Mucosa of rectum (tissue), 2 donors: Measurements from ENCODE around the gene NLGN4X.

Experiments
- H3K27ac ChIP-seq, 2 donors: one replicate each; pipeline ENCODE4 v1.7.0; 2013; ENCODE audit warnings: inconsistent platforms in 2 of 2, low read depth in 2 of 2, low read length in 2 of 2
- H3K27me3 ChIP-seq, 2 donors: one replicate each; pipeline ENCODE4 v1.7.0; 2013; ENCODE audit warnings: low read length in 2 of 2; ENCODE audit not compliant: control insufficient read depth in 2 of 2, insufficient read depth in 2 of 2
- H3K36me3 ChIP-seq, 2 donors: one replicate each; pipeline ENCODE4 v1.7.0; 2013; ENCODE audit warnings: low read length in 2 of 2; ENCODE audit not compliant: control insufficient read depth in 2 of 2, insufficient read depth in 2 of 2
- H3K4me1 ChIP-seq, 2 donors: one replicate each; pipeline ENCODE4 v1.7.0; 2013; ENCODE audit warnings: low read length in 2 of 2, mild to moderate bottlenecking in 1 of 2; ENCODE audit not compliant: control insufficient read depth in 2 of 2, insufficient read depth in 2 of 2
- H3K4me3 ChIP-seq, 2 donors: one replicate each; pipeline ENCODE4 v1.7.0; 2013; ENCODE audit warnings: low read length in 2 of 2
- H3K9ac ChIP-seq, 2 donors: one replicate each; pipeline ENCODE4 v1.7.0; 2013; ENCODE audit warnings: low read length in 2 of 2, low read depth in 1 of 2, mild to moderate bottlenecking in 1 of 2
- H3K9me3 ChIP-seq, 2 donors: one replicate each; pipeline ENCODE4 v1.7.0; 2013; ENCODE audit warnings: low read length in 2 of 2; ENCODE audit not compliant: control insufficient read depth in 2 of 2
- donor health status: healthy.
- donor health status: Normal muscosa, but diverticular disease.

NLGN4X gene

GRCh38 chrX:6225288-6225910, 3.3 kb downstream of the NLGN4X start:
- H3K4me3 ChIP-seq, result no peak overlapping the region

GRCh38 chrX:6223516-6223915, 5.2 kb downstream of the NLGN4X start:
- Histone ChIP-seq H3K9me3 (no peaks in the 10 kb centered on the region), H3K4me3 (no peak overlapping the region), H3K27me3 (peaks cover 0 to 3% of the 10 kb centered on the region in 2 donors), H3K9ac (no peak overlapping the region), H3K36me3 (no peaks in the 10 kb centered on the region), H3K27ac (no peak overlapping the region), H3K4me1 (no peaks in the 10 kb centered on the region)

More at GRCh38 chrX:6225288-6225910, 3.3 kb downstream of the NLGN4X start:
- Histone ChIP-seq H3K4me1 (no peaks in the 10 kb centered on the region), H3K27me3 (peaks cover 0 to 3% of the 10 kb centered on the region in 2 donors), H3K9me3 (no peaks in the 10 kb centered on the region), H3K9ac (no peak overlapping the region), H3K27ac (no peak overlapping the region), H3K36me3 (no peaks in the 10 kb centered on the region)

GRCh38 chrX:6210230-6210629, 18.4 kb downstream of the NLGN4X start:
- Histone ChIP-seq H3K4me1 (no peaks in the 10 kb centered on the region), H3K27me3 (no peaks in the 10 kb centered on the region), H3K9me3 (no peaks in the 10 kb centered on the region), H3K27ac (no peak overlapping the region), H3K9ac (no peak overlapping the region), H3K36me3 (no peaks in the 10 kb centered on the region), H3K4me3 (no peak overlapping the region)

- no peaks in the 10 kb centered on the region for H3K27me3 ChIP-seq
- no peaks in the 10 kb centered on the region for H3K4me1 ChIP-seq
- no peak overlapping the region for H3K4me3 ChIP-seq
- H3K9ac ChIP-seq, result no peak overlapping the region
- H3K9me3 ChIP-seq, result no peaks in the 10 kb centered on the region
- no peak overlapping the region for H3K27ac ChIP-seq
- H3K36me3 ChIP-seq, result no peaks in the 10 kb centered on the region
These were observed 25.0 kb downstream of the NLGN4X start for GRCh38 chrX:6203462-6204215.

GRCh38 chrX:6199486-6199885, 29.2 kb downstream of the NLGN4X start:
- H3K27me3 ChIP-seq, result no peaks in the 10 kb centered on the region

GRCh38 chrX:6187256-6187655, 41.4 kb downstream of the NLGN4X start:
- Histone ChIP-seq H3K27me3 (no peaks in the 10 kb centered on the region), H3K9me3 (no peaks in the 10 kb centered on the region), H3K9ac (no peak overlapping the region), H3K36me3 (no peaks in the 10 kb centered on the region), H3K27ac (no peak overlapping the region), H3K4me1 (no peaks in the 10 kb centered on the region), H3K4me3 (no peak overlapping the region)

More at GRCh38 chrX:6199486-6199885, 29.2 kb downstream of the NLGN4X start:
- Histone ChIP-seq H3K9ac (no peak overlapping the region), H3K27ac (no peak overlapping the region), H3K4me3 (no peak overlapping the region), H3K36me3 (no peaks in the 10 kb centered on the region), H3K9me3 (no peaks in the 10 kb centered on the region), H3K4me1 (no peaks in the 10 kb centered on the region)

- H3K9me3 ChIP-seq, result no peaks in the 10 kb centered on the region
- H3K27ac ChIP-seq, result no peak overlapping the region
- H3K27me3 ChIP-seq, result no peaks in the 10 kb centered on the region
- H3K4me3 ChIP-seq, result no peak overlapping the region
- no peak overlapping the region for H3K9ac ChIP-seq
- H3K36me3 ChIP-seq, result no peaks in the 10 kb centered on the region
- no peaks in the 10 kb centered on the region for H3K4me1 ChIP-seq
These were observed 43.7 kb downstream of the NLGN4X start for GRCh38 chrX:6184900-6185515.

- H3K4me3 ChIP-seq, result no peak overlapping the region
- H3K9ac ChIP-seq, result no peak overlapping the region
- no peak overlapping the region for H3K27ac ChIP-seq
- no peaks in the 10 kb centered on the region for H3K4me1 ChIP-seq
- no peaks in the 10 kb centered on the region for H3K27me3 ChIP-seq
- no peaks in the 10 kb centered on the region for H3K36me3 ChIP-seq
- H3K9me3 ChIP-seq, result peaks cover 0 to 2% of the 10 kb centered on the region in 2 donors
These were observed 52.8 kb downstream of the NLGN4X start for GRCh38 chrX:6175914-6176313.

GRCh38 chrX:6170424-6170823, 58.2 kb downstream of the NLGN4X start:
- Histone ChIP-seq H3K27ac (no peak overlapping the region), H3K9me3 (peaks cover 0 to 2% of the 10 kb centered on the region in 2 donors), H3K4me1 (no peaks in the 10 kb centered on the region), H3K36me3 (no peaks in the 10 kb centered on the region), H3K27me3 (no peaks in the 10 kb centered on the region), H3K4me3 (no peak overlapping the region), H3K9ac (no peak overlapping the region)

- Histone ChIP-seq H3K4me1 (no peaks in the 10 kb centered on the region), H3K4me3 (no peak overlapping the region)
These were observed 59.3 kb downstream of the NLGN4X start for GRCh38 chrX:6169407-6169806.

More at GRCh38 chrX:6169407-6169806, 59.3 kb downstream of the NLGN4X start:
- Histone ChIP-seq H3K9me3 (no peaks in the 10 kb centered on the region), H3K36me3 (no peaks in the 10 kb centered on the region), H3K27ac (no peak overlapping the region), H3K27me3 (no peaks in the 10 kb centered on the region), H3K9ac (no peak overlapping the region)
